Measurements from ENCODE around the gene KIRREL3.

Gene KIRREL3

DNA sequence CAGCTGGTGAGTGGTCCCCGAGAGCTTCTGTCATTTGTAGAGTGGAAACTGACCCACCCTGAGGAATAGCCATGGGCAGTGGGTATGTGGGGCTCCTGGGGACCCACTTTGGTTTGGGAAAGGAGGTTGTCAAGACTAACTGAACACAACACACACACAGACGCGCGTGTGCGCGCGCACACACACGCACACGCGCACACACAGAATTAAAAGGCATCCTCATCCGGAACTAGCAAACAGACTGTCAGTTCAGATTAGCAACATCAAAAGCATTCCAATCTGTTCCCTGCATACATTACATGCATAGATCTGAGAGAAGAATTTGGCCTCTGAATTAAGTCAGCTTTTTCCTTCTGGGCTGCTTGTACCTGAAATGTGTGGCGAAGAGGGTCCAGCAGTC, 360.4 kb downstream of the KIRREL3 start:
- H3K27ac ChIP-seq (ENCODE audit: low read depth, low read length): no peak overlapping the region
- no peak overlapping the region for H3K23ac ChIP-seq (ENCODE audit: low read length)
- H2AK5ac ChIP-seq (ENCODE audit: low read length): no peak overlapping the region
- no peaks in the 10 kb centered on the region for H3K27me3 ChIP-seq (ENCODE audit: insufficient read depth, low read length, poor library complexity)
- no peaks in the 10 kb centered on the region for H3K79me1 ChIP-seq (ENCODE audit: low read length)
- WGBS (ENCODE audit: extremely low coverage, insufficient coverage, low lambda C conversion rate): no CpG with 5 or more reads among the region's 12 CpGs
- H3K18ac ChIP-seq (ENCODE audit: low read length): no peak overlapping the region
- H2BK120ac ChIP-seq (ENCODE audit: low read depth, low read length): no peak overlapping the region
- H4K8ac ChIP-seq (ENCODE audit: low read depth, low read length): no peak overlapping the region
- no peak overlapping the region for H3K4me3 ChIP-seq (ENCODE audit: low read length)
- no peak overlapping the region for H3K56ac ChIP-seq (ENCODE audit: low read length)
- H4K5ac ChIP-seq (ENCODE audit: low read length): no peak overlapping the region
- no peak overlapping the region for H3K4me2 ChIP-seq (ENCODE audit: low read length)
- no peaks in the 10 kb centered on the region for H3K79me2 ChIP-seq (ENCODE audit: control insufficient read depth, insufficient read depth, low read length)
- H3K4me1 ChIP-seq (ENCODE audit: control insufficient read depth, low read depth, low read length): peaks cover 2% of the 10 kb centered on the region
- no peaks in the 10 kb centered on the region for H3K36me3 ChIP-seq (ENCODE audit: control insufficient read depth, insufficient read depth, low read length)
- no peak overlapping the region for H3K9ac ChIP-seq (ENCODE audit: low read length)
- no peak overlapping the region for H3K4ac ChIP-seq (ENCODE audit: low read depth, low read length)
- no peak overlapping the region for H2BK5ac ChIP-seq (ENCODE audit: low read length)
- H2BK15ac ChIP-seq (replicated peaks; ENCODE audit: low read depth): no peak overlapping the region
- DNase-seq: no peak

GRCh38 chr11:126639692-126640091, 360.9 kb downstream of the KIRREL3 start:
- Histone ChIP-seq H2BK120ac (ENCODE audit: low read depth, low read length) (no peak overlapping the region), H4K5ac (ENCODE audit: low read length) (no peak overlapping the region), H3K27me3 (ENCODE audit: insufficient read depth, low read length, poor library complexity) (no peaks in the 10 kb centered on the region), H2BK15ac (replicated peaks; ENCODE audit: low read depth) (no peak overlapping the region), H2AK5ac (ENCODE audit: low read length) (no peak overlapping the region), H3K4ac (ENCODE audit: low read depth, low read length) (no peak overlapping the region), H3K23ac (ENCODE audit: low read length) (no peak overlapping the region), H3K9ac (ENCODE audit: low read length) (no peak overlapping the region), H3K4me2 (ENCODE audit: low read length) (no peak overlapping the region), H3K79me1 (ENCODE audit: low read length) (no peaks in the 10 kb centered on the region), H4K8ac (ENCODE audit: low read depth, low read length) (no peak overlapping the region), H3K4me1 (ENCODE audit: control insufficient read depth, low read depth, low read length) (peaks cover 2% of the 10 kb centered on the region), H3K18ac (ENCODE audit: low read length) (no peak overlapping the region), H3K36me3 (ENCODE audit: control insufficient read depth, insufficient read depth, low read length) (no peaks in the 10 kb centered on the region), H2BK5ac (ENCODE audit: low read length) (no peak overlapping the region), H3K4me3 (ENCODE audit: low read length) (no peak overlapping the region), H3K56ac (ENCODE audit: low read length) (no peak overlapping the region), H3K79me2 (ENCODE audit: control insufficient read depth, insufficient read depth, low read length) (no peaks in the 10 kb centered on the region), H3K27ac (ENCODE audit: low read depth, low read length) (no peak overlapping the region)
- no peak for DNase-seq
- no CpG with 5 or more reads among the region's 3 CpGs for WGBS (ENCODE audit: extremely low coverage, insufficient coverage, low lambda C conversion rate)

DNA sequence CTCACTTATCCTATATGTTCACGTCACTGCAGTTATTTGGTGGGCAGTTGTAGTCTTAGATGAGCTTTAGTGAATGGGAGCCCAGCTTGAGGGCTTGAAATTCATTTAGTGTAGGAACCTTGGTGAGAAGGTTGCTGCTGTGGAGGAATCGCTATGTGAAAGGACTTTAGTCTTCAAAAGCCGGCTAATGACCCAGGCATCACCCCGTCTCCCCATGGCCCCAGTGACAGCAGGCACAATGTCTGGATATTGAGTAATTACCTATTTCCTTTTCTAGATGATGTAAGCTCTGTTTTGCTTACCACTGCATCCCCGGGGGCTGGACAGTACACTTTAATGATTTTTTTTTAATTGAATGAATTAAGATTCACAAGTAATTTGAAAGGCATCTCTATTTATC, 361.9 kb downstream of the KIRREL3 start:
- H4K5ac ChIP-seq (ENCODE audit: low read length): no peak overlapping the region

DNA sequence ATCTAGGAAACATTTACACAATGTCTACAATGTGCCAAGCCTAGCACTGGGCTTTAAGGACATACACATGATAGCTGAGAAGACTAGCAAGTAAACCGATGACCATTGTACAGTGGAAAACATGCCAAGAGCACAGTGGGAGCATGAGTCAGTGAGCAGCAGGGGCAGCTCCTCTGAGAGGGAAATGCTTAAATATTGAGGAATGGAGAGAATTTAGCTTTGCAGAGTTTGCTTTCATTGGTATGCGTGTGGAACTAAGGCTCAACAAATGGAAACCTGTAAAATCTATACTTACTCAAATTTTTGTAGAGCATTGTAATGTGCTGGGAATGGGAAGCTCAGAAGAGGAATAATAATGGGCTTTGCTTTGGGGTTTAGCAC, 362.8 kb downstream of the KIRREL3 start:
- Histone ChIP-seq H3K9ac (ENCODE audit: low read length) (no peak overlapping the region), H3K27ac (ENCODE audit: low read depth, low read length) (no peak overlapping the region), H3K4me2 (ENCODE audit: low read length) (no peak overlapping the region), H3K23ac (ENCODE audit: low read length) (no peak overlapping the region), H2BK5ac (ENCODE audit: low read length) (no peak overlapping the region), H3K4me1 (ENCODE audit: control insufficient read depth, low read depth, low read length) (peaks cover 2% of the 10 kb centered on the region), H3K4me3 (ENCODE audit: low read length) (no peak overlapping the region), H4K8ac (ENCODE audit: low read depth, low read length) (no peak overlapping the region), H3K79me2 (ENCODE audit: control insufficient read depth, insufficient read depth, low read length) (no peaks in the 10 kb centered on the region), H4K5ac (ENCODE audit: low read length) (no peak overlapping the region), H3K36me3 (ENCODE audit: control insufficient read depth, insufficient read depth, low read length) (no peaks in the 10 kb centered on the region), H3K27me3 (ENCODE audit: insufficient read depth, low read length, poor library complexity) (no peaks in the 10 kb centered on the region), H3K79me1 (ENCODE audit: low read length) (no peaks in the 10 kb centered on the region), H2BK120ac (ENCODE audit: low read depth, low read length) (no peak overlapping the region), H2BK15ac (replicated peaks; ENCODE audit: low read depth) (no peak overlapping the region), H3K56ac (ENCODE audit: low read length) (no peak overlapping the region), H3K18ac (ENCODE audit: low read length) (no peak overlapping the region), H3K4ac (ENCODE audit: low read depth, low read length) (no peak overlapping the region), H2AK5ac (ENCODE audit: low read length) (no peak overlapping the region)
- DNase-seq: peak; percentile 71
- WGBS (ENCODE audit: extremely low coverage, insufficient coverage, low lambda C conversion rate): no CpG with 5 or more reads among the region's 2 CpGs

More for the DNA sequence above, 361.9 kb downstream of the KIRREL3 start:
- Histone ChIP-seq H3K4me1 (ENCODE audit: control insufficient read depth, low read depth, low read length) (peaks cover 2% of the 10 kb centered on the region), H3K4me2 (ENCODE audit: low read length) (no peak overlapping the region), H4K8ac (ENCODE audit: low read depth, low read length) (no peak overlapping the region), H3K9ac (ENCODE audit: low read length) (no peak overlapping the region), H3K18ac (ENCODE audit: low read length) (no peak overlapping the region), H3K27ac (ENCODE audit: low read depth, low read length) (peak overlapping the region; percentile 34), H3K36me3 (ENCODE audit: control insufficient read depth, insufficient read depth, low read length) (no peaks in the 10 kb centered on the region), H3K79me2 (ENCODE audit: control insufficient read depth, insufficient read depth, low read length) (no peaks in the 10 kb centered on the region), H3K56ac (ENCODE audit: low read length) (no peak overlapping the region), H3K27me3 (ENCODE audit: insufficient read depth, low read length, poor library complexity) (no peaks in the 10 kb centered on the region), H3K4ac (ENCODE audit: low read depth, low read length) (no peak overlapping the region), H2BK5ac (ENCODE audit: low read length) (no peak overlapping the region), H3K23ac (ENCODE audit: low read length) (no peak overlapping the region), H3K79me1 (ENCODE audit: low read length) (no peaks in the 10 kb centered on the region), H3K4me3 (ENCODE audit: low read length) (no peak overlapping the region), H2BK15ac (replicated peaks; ENCODE audit: low read depth) (no peak overlapping the region), H2BK120ac (ENCODE audit: low read depth, low read length) (no peak overlapping the region), H2AK5ac (ENCODE audit: low read length) (no peak overlapping the region)
- no CpG with 5 or more reads among the region's 5 CpGs for WGBS (ENCODE audit: extremely low coverage, insufficient coverage, low lambda C conversion rate)
- DNase-seq: no peak

- Histone ChIP-seq H3K23ac (ENCODE audit: low read length) (no peak overlapping the region), H4K8ac (ENCODE audit: low read depth, low read length) (no peak overlapping the region), H3K27me3 (ENCODE audit: insufficient read depth, low read length, poor library complexity) (no peaks in the 10 kb centered on the region), H2AK5ac (ENCODE audit: low read length) (no peak overlapping the region), H3K4me1 (ENCODE audit: control insufficient read depth, low read depth, low read length) (peaks cover 2% of the 10 kb centered on the region), H3K79me2 (ENCODE audit: control insufficient read depth, insufficient read depth, low read length) (no peaks in the 10 kb centered on the region), H2BK5ac (ENCODE audit: low read length) (no peak overlapping the region), H3K4me3 (ENCODE audit: low read length) (no peak overlapping the region), H3K4ac (ENCODE audit: low read depth, low read length) (no peak overlapping the region), H3K27ac (ENCODE audit: low read depth, low read length) (peak overlapping the region; percentile 9), H2BK120ac (ENCODE audit: low read depth, low read length) (no peak overlapping the region), H4K5ac (ENCODE audit: low read length) (no peak overlapping the region), H3K9ac (ENCODE audit: low read length) (no peak overlapping the region), H3K56ac (ENCODE audit: low read length) (no peak overlapping the region), H2BK15ac (replicated peaks; ENCODE audit: low read depth) (no peak overlapping the region), H3K4me2 (ENCODE audit: low read length) (no peak overlapping the region), H3K36me3 (ENCODE audit: control insufficient read depth, insufficient read depth, low read length) (no peaks in the 10 kb centered on the region), H3K18ac (ENCODE audit: low read length) (no peak overlapping the region), H3K79me1 (ENCODE audit: low read length) (no peaks in the 10 kb centered on the region)
- peak; percentile 61 for DNase-seq
- WGBS (ENCODE audit: extremely low coverage, insufficient coverage, low lambda C conversion rate): no CpG with 5 or more reads among the region's 5 CpGs
Measured at GRCh38 chr11:126636911-126637794, 363.4 kb downstream of the KIRREL3 start.

GRCh38 chr11:126635511-126635910, 365.1 kb downstream of the KIRREL3 start:
- no peaks in the 10 kb centered on the region for H3K79me1 ChIP-seq (ENCODE audit: low read length)
- no peak overlapping the region for H3K56ac ChIP-seq (ENCODE audit: low read length)
- no peaks in the 10 kb centered on the region for H3K79me2 ChIP-seq (ENCODE audit: control insufficient read depth, insufficient read depth, low read length)
- peaks cover 2% of the 10 kb centered on the region for H3K4me1 ChIP-seq (ENCODE audit: control insufficient read depth, low read depth, low read length)
- H3K4ac ChIP-seq (ENCODE audit: low read depth, low read length): no peak overlapping the region
- no peak overlapping the region for H3K9ac ChIP-seq (ENCODE audit: low read length)
- no peak overlapping the region for H3K27ac ChIP-seq (ENCODE audit: low read depth, low read length)
- H2BK15ac ChIP-seq (replicated peaks; ENCODE audit: low read depth): no peak overlapping the region
- no peak overlapping the region for H3K4me3 ChIP-seq (ENCODE audit: low read length)
- DNase-seq: no peak
- H4K8ac ChIP-seq (ENCODE audit: low read depth, low read length): no peak overlapping the region
- no peak overlapping the region for H2AK5ac ChIP-seq (ENCODE audit: low read length)
- H3K36me3 ChIP-seq (ENCODE audit: control insufficient read depth, insufficient read depth, low read length): no peaks in the 10 kb centered on the region
- no peak overlapping the region for H3K23ac ChIP-seq (ENCODE audit: low read length)
- no peak overlapping the region for H3K18ac ChIP-seq (ENCODE audit: low read length)
- no peak overlapping the region for H3K4me2 ChIP-seq (ENCODE audit: low read length)
- H2BK5ac ChIP-seq (ENCODE audit: low read length): no peak overlapping the region
- H4K5ac ChIP-seq (ENCODE audit: low read length): no peak overlapping the region
- H2BK120ac ChIP-seq (ENCODE audit: low read depth, low read length): no peak overlapping the region
- no CpG with 5 or more reads among the region's 3 CpGs for WGBS (ENCODE audit: extremely low coverage, insufficient coverage, low lambda C conversion rate)
- H3K27me3 ChIP-seq (ENCODE audit: insufficient read depth, low read length, poor library complexity): no peaks in the 10 kb centered on the region
